Measurements from ENCODE around the gene MLXIP. TPM values are rescaled to one million over a fixed set of nuclear protein-coding genes. Genes with fewer than 3 reads are reported as not detected.

The MLXIP gene
- total and polyA plus RNA-seq, 2 of the 8 experiments (the other 6 are each of a cell fraction or from before 2014, with no cell fraction given) = 5.5 to 40.5 TPM

GRCh38 chr12:122051231-122051876 is 27.2 kb upstream of the MLXIP start (continued):
- no peak for TF ChIP-seq E2F6 (IDR thresholded peaks at IDR 0.05)
- TF ChIP-seq EGR1 (IDR thresholded peaks at IDR 0.05; ENCODE audit: borderline replicate concordance, low read depth, low read length) = no peak
- TF ChIP-seq JUN (IDR thresholded peaks at IDR 0.05; ENCODE audit: low read depth, low read length) = no peak
- TF ChIP-seq TBP (IDR thresholded peaks at IDR 0.05; ENCODE audit: low read depth, low read length) = no peak
- TF ChIP-seq NRF1 (IDR thresholded peaks at IDR 0.05; ENCODE audit: low read depth, low read length) = no peak
- TF ChIP-seq TAF1 (IDR thresholded peaks at IDR 0.05; ENCODE audit: low read depth, low read length) = no peak
- no peak for TF ChIP-seq CHD7 (IDR thresholded peaks at IDR 0.05; ENCODE audit: insufficient replicate concordance, low read length)
